ENCODE data around the gene ICAM4. TPM values are rescaled to one million over a fixed set of nuclear protein-coding genes. Genes with fewer than 3 reads are reported as not detected.

Gene ICAM4
- total RNA-seq, 6 experiments from 2014 or later = 0.19 to 1.0 (median 0.74) TPM

GRCh38 chr19:10317045-10317856 lies 30.5 kb downstream of the ICAM4 start:
- H3K27me3 Mint-ChIP-seq (ENCODE audit: insufficient read depth) = peaks cover 3% of the 10 kb centered on the region
- peaks cover 17% of the 10 kb centered on the region; the same call in 1 of the 2 replicates for H3K36me3 Mint-ChIP-seq (ENCODE audit: low read depth)
- no peak for TF ChIP-seq CTCF (IDR thresholded peaks at IDR 0.05)
- H3K27ac Mint-ChIP-seq = no peak overlapping the region
- no peak overlapping the region for H3K4me3 Mint-ChIP-seq
- no peaks in the 10 kb centered on the region for H3K9me3 Mint-ChIP-seq
- no peak for DNase-seq
- H3K4me1 Mint-ChIP-seq (ENCODE audit: low read depth) = peaks cover 21% of the 10 kb centered on the region

GRCh38 chr19:10317857-10318462 lies 31.2 kb downstream of the ICAM4 start:
- TF ChIP-seq CTCF (IDR thresholded peaks at IDR 0.05) = no peak
- no peak overlapping the region for H3K27ac Mint-ChIP-seq
- H3K27me3 Mint-ChIP-seq (ENCODE audit: insufficient read depth) = peaks cover 3% of the 10 kb centered on the region
- H3K4me3 Mint-ChIP-seq = no peak overlapping the region
- H3K36me3 Mint-ChIP-seq (ENCODE audit: low read depth) = peaks cover 17% of the 10 kb centered on the region; the same call in 1 of the 2 replicates
- H3K4me1 Mint-ChIP-seq (ENCODE audit: low read depth) = peaks cover 21% of the 10 kb centered on the region
- H3K9me3 Mint-ChIP-seq = no peaks in the 10 kb centered on the region
- no peak for DNase-seq

- peaks cover 13% of the 10 kb centered on the region; the same call in 1 of the 2 replicates for H3K36me3 Mint-ChIP-seq (ENCODE audit: low read depth)
- peaks cover 21% of the 10 kb centered on the region for H3K4me1 Mint-ChIP-seq (ENCODE audit: low read depth)
- no peaks in the 10 kb centered on the region for H3K9me3 Mint-ChIP-seq
- H3K27me3 Mint-ChIP-seq (ENCODE audit: insufficient read depth) = peaks cover 3% of the 10 kb centered on the region
- no peak for TF ChIP-seq CTCF (IDR thresholded peaks at IDR 0.05)
- H3K4me3 Mint-ChIP-seq = no peak overlapping the region
- no peak overlapping the region for H3K27ac Mint-ChIP-seq
- DNase-seq = no peak
These were observed 32.3 kb downstream of the ICAM4 start for GRCh38 chr19:10318807-10319682.

- peaks cover 13% of the 10 kb centered on the region; the same call in 1 of the 2 replicates for H3K36me3 Mint-ChIP-seq (ENCODE audit: low read depth)
- no peak overlapping the region for H3K4me3 Mint-ChIP-seq
- no peaks in the 10 kb centered on the region for H3K9me3 Mint-ChIP-seq
- no peak for TF ChIP-seq CTCF (IDR thresholded peaks at IDR 0.05)
- no peak for DNase-seq
- no peak overlapping the region for H3K27ac Mint-ChIP-seq
- H3K27me3 Mint-ChIP-seq (ENCODE audit: insufficient read depth) = no peaks in the 10 kb centered on the region; the same call in 1 of the 2 replicates
- peaks cover 6% of the 10 kb centered on the region for H3K4me1 Mint-ChIP-seq (ENCODE audit: low read depth)
These were observed 34.1 kb downstream of the ICAM4 start for GRCh38 chr19:10320602-10321416.

- Mint-ChIP-seq H3K4me1 (ENCODE audit: low read depth) (no peaks in the 10 kb centered on the region), H3K4me3 (no peak overlapping the region), H3K36me3 (ENCODE audit: low read depth) (peaks cover 13% of the 10 kb centered on the region; the same call in 1 of the 2 replicates), H3K27ac (no peak overlapping the region), H3K27me3 (ENCODE audit: insufficient read depth) (no peaks in the 10 kb centered on the region; the same call in 1 of the 2 replicates), H3K9me3 (no peaks in the 10 kb centered on the region)
- TF ChIP-seq CTCF (IDR thresholded peaks at IDR 0.05) = no peak
- DNase-seq = no peak
These were observed 34.7 kb downstream of the ICAM4 start for GRCh38 chr19:10321417-10321797.
